A549 treated with AZD9567 at 1 μM for 4 hours (cell line): Measurements from ENCODE around the gene AHSG. TPM values are rescaled to one million over a fixed set of nuclear protein-coding genes. Genes with fewer than 3 reads are reported as not detected.

Source experiments
- total RNA-seq: library from RNA; stranded (reverse); fragments of 200-300 nt; extraction: Qiagen RNA extraction; gene quantifications from 5 replicates; pipeline ENCODE4 v1.2.3, GENCODE V29; 2022; ENCODE audit not compliant: insufficient read depth

AHSG gene, protein sequence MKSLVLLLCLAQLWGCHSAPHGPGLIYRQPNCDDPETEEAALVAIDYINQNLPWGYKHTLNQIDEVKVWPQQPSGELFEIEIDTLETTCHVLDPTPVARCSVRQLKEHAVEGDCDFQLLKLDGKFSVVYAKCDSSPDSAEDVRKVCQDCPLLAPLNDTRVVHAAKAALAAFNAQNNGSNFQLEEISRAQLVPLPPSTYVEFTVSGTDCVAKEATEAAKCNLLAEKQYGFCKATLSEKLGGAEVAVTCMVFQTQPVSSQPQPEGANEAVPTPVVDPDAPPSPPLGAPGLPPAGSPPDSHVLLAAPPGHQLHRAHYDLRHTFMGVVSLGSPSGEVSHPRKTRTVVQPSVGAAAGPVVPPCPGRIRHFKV
- total RNA-seq: 0.05 to 1.3 TPM (median 0.10 TPM) in 4 of 5 replicates, not detected in the other

DNA sequence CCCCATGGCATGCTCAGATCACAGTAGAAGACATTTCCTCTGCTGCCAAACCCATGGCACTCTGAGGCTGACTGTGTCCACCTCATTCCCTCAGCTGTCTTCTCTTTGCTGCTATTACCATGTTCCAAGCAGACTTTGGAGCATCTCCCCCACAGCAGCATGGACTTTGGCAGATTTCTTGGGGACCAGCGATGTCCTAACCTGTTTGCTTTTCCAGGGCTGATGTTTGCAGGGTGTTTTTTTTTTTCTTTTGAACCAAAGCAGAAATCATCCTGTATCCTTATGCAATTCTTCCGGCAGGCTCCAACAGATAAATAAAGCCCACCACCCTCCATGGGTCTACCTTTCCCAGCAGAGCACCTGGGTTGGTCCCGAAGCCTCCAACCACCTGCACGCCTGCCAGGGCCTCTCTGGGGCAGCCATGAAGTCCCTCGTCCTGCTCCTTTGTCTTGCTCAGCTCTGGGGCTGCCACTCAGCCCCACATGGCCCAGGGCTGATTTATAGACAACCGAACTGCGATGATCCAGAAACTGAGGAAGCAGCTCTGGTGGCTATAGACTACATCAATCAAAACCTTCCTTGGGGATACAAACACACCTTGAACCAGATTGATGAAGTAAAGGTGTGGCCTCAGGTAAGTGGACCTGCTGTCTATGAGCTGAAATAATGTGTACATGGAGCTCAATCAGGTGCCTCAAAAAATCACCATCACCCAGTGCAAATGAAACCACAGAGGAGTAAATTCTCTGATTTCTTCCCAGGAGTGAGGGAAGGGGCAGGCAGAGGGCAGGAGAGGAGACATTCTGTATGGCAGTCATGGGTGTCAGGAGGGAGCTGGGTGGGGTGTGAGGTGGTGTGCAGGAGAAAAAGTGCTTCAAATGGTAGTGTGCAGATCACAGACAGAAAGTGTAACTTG is at the start of gene AHSG:
TSS of gene AHSG (plus strand) at position 340 of the 916 bp plus-strand sequence. CDS start at position 422, 82 bp downstream.

DNA sequence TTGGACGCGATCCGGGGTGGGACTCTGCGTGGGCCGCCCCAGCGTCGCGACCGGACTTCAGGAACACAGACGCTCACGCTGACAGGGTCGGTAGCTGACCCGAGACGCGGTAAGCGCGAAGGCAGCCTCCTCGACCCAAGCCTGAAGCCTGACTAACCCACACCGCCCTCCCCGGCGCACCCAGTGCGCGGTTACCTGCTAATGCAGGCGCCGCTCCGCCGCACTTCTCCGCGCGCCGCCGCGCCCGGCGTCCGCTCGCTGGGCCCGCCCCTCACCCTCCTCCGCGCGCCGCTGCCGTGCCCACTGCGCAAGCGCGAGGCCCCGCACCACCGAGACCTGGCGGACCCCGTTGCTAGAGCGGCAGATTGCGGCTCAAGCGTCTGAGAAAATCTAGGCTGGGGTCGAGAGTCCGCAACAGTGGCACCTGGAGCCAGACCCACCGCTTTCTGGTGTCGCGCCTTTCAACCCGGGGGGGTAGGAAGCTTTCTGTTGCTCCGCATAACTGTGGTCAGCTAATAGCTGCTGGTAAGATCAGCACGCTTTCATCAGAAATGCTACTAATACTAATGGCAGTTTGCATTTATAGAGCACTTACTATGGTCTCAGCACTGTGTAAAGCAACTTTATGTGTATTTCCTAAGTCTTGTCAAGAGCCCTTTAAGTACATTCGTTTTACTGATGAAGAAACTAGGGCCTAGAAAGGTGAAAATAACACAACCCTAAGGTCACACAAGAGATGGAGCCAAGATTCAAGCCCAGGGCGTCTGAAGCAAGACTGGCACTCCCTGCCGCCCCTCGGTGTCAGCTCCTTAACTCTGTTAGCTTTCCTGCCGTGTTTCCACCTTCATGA is 45.6 kb upstream of the AHSG start, which contains the start of gene TBCCD1:
TSS of gene TBCCD1 (minus strand) at position 268 of the 850 bp plus-strand sequence. CDS start 3,010 bp downstream, outside the sequence.

DNA sequence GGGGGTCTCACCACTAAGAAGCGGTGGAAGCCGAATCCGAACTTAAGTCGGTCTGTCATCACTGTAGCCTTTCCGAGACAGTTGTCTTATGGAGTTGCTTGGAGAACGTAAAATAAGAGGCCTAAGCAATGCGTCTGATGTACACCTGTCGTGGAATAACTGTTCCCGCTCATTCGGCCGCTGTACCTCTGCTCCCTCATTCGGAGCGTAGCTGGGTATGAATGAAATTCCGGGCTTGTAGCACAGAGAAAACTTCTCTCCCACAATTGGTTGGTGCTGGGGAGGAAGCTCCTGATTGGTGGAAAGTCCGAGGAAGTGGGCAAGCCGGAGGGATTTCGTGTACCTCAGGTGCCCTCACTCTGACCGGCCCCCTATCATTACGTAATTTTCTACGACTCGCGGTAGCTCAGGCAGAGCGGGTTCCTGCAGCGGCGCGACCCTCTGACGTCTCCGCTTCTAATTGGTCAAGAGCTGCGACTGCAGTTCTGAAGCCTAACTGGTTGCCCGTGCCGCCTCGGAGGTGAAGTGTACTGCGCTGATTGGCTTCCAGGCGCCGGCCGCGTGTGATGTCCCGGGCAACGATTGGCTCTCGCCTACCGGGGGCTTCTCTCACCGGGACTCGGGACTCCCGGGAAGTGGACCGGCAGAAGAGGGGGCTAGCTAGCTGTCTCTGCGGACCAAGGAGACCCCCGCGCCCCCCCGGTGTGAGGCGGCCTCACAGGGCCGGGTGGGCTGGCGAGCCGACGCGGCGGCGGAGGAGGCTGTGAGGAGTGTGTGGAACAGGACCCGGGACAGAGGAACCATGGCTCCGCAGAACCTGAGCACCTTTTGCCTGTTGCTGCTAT is 42.5 kb upstream of the AHSG start, which contains the start of gene DNAJB11:
TSS of gene DNAJB11 (plus strand) at position 625 of the 845 bp plus-strand sequence. CDS start at position 803, 178 bp downstream.

DNA sequence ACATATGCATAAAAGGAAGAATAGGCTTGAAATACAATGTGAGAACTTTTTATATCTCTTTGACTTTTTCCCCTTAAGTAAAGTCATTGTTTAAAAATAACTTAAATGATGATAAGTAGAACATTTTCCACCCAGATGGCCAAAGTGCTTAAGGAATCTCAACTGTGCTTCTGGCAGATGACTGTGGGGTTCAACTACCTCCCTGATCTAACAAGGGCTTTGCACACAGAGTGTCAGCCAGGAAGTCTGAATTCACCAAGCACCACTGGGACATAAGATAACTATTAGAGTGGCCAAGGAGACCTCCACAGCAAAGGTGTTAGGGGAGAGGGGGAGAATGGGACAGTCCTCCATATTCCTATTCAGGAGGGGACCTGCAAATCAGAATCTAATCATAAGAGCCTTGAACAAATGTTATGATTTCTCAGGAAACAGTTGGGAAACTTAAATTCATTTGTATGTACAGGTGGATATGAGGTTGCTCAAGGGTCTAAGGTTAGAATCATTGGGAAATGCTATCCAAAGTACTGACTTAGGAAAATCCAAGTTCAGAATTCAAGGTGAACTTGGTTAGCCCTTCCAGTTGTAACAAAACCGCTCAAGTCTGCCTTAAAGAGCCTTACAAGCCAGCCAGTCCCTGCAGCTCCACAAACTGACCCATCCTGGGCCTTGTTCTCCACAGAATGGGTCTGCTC is 27.1 kb downstream of the AHSG start, which contains the start of gene FETUB:
TSS of gene FETUB (plus strand) at position 622 of the 695 bp plus-strand sequence. CDS start at position 684, 62 bp downstream.

DNA sequence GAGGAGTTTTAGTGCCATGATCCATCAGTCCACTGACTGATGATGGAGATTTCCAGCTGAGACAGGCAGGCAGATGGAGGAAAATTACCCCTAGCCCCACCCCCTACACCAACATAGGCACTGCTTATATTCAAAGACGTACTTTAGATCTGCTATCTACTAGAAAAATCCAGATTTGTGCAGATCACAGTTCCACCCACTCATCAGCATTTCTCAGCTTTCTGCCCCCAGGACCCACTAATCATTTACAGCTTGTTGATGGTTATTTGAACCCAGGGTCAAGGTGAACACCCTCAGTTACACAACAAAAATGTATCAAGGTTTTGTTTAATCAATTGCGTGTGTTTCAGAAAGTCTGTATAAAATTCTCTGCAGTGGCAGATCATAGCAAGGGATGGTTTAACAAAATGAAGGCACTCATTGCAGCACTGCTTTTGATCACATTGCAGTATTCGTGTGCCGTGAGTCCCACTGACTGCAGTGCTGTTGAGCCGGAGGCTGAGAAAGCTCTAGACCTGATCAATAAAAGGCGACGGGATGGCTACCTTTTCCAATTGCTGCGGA is 52.8 kb downstream of the AHSG start, which contains the start of gene HRG:
TSS of gene HRG (plus strand) at position 390 of the 564 bp plus-strand sequence. CDS start at position 408, 18 bp downstream.

Other genes starting within 250 kb of the AHSG start
- 0.91 to 1.2 TPM (median 1.0 TPM) in 4 of 5 replicates, not detected in the other for gene CRYGS, start 68.7 kb upstream of the AHSG start, total RNA-seq
- 6.5 to 10.0 TPM (median 7.1 TPM) in 5 replicates for gene TBCCD1, start 45.7 kb upstream of the AHSG start, total RNA-seq
- 47.8 to 52.6 TPM (median 51.5 TPM) in 5 replicates for gene DNAJB11, start 42.3 kb upstream of the AHSG start, total RNA-seq
- 0.09 to 0.13 TPM (median 0.10 TPM) in 3 of 5 replicates, not detected in the others for gene FETUB, start 27.3 kb downstream of the AHSG start, total RNA-seq
- gene HRG, start 53.0 kb downstream of the AHSG start, total RNA-seq: not detected in 5 replicates
- not detected in 5 replicates for gene KNG1, start 104.3 kb downstream of the AHSG start, total RNA-seq
- gene EIF4A2, start 170.5 kb downstream of the AHSG start, total RNA-seq: 145 to 165 TPM (median 156 TPM) in 5 replicates
- 42.2 to 45.6 TPM (median 43.3 TPM) in 5 replicates for gene RFC4, start 193.4 kb downstream of the AHSG start, total RNA-seq
- not detected in 5 replicates for gene ADIPOQ, start 229.7 kb downstream of the AHSG start, total RNA-seq